HG03045 (cell line): ENCODE measurements around the gene LACTBL1.
"Not testable (repeated sequence)": the region's sequence is repeated elsewhere in the genome, so short reads cannot be mapped to it uniquely, and the experiment has no call there.

Experiments
- ATAC-seq: cut with Tn5 transposase; IDR thresholded peaks from one replicate; pipeline ENCODE4 v1.9.1; 2021; ENCODE audit warnings: mild to moderate bottlenecking, moderate library complexity; ENCODE audit not compliant: unreplicated experiment

LACTBL1 gene

DNA sequence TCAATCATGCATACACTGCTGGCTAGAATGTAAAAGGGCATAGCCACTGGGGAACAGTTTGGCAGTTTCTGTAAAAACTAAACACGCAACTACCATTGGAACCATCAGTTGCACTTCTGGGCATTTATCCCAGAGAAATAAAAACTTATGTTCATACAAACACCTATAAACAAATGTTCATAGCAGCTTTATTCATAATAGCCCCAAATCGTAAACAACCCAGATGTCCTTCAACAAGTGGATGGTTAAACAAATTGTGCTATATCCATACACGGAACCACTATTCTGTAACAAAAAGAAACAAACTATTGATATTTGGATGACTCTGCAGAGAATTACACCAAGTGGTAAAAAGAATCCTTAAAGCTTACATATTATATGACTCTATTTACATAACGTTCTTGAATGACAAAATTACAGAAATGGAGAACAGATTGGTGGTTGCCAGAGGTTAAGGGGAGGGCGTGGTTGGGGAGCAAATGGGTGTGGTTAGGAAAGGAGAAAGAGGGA lies 22.8 kb downstream of the LACTBL1 start:
- no peak for ATAC-seq

DNA sequence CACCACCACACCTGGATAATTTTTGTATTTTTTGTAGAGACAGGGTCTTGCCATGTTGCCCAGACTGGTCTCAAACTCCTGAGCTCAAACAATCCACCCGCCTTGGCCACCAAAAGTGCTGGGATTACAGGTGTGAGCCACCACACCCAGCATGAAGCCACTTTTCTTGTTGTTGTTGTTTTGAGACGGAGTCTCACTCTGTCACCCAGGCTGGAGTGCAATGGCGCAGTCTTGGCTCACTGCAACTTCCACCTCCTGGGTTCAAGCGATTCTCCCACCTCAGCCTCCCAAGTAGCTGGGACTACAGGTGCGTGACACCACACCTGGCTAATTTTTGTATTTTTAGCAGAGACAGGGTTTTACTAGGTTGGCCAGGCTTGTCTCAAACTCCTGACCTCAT lies 27.5 kb downstream of the LACTBL1 start:
- not testable (repeated sequence) for ATAC-seq

DNA sequence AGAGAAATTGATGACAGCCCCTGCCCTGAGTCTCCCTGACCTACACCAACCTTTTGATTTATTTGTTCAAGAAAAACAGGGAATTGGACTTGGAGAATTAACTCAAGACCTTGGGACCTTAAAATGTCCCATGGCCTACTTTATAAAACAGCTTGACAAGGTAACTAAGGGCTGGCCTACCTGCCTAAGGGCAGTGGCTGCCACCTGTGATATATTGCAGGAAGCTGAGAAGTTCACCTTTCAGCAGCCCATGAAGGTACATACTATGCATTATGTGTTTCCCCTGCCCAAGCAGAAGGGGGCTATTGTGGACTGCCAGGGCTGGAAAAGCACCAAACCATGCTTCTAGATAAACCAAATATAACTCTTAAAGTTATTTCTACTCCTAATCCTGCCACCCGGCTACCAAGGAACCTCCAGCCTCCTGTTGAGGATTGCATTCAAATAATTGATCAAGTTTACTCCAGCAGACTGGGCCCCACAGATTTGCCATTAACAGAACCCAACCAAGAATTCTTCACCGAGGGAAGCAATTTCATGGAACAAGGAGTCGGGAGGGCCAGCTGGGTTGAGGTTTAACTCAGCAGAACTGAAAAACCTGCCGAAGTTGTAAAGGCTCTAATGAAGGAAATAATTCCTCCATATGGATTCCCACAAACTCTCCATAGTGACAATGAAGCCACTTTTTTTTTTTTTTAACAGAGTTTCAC lies 28.2 kb downstream of the LACTBL1 start:
- no peak for ATAC-seq

DNA sequence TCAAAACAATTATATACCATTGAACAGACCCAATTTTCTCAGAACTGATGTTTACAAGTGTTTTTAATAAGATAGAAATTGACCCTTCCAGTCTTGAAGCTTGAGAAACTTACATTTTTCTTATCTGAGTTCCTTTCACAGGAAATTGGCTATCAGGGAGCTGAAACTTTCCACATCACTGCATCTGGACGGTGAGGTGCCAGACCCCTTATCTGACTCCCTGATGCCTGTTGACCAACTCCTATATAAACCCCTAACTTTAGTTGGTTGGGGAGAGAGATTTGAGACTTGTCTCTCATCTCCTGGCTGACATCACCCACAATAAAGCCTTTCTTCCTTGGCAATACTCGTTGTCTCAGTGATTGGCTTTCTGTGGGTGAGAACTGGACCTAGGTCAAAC lies 31.4 kb downstream of the LACTBL1 start:
- no peak for ATAC-seq

DNA sequence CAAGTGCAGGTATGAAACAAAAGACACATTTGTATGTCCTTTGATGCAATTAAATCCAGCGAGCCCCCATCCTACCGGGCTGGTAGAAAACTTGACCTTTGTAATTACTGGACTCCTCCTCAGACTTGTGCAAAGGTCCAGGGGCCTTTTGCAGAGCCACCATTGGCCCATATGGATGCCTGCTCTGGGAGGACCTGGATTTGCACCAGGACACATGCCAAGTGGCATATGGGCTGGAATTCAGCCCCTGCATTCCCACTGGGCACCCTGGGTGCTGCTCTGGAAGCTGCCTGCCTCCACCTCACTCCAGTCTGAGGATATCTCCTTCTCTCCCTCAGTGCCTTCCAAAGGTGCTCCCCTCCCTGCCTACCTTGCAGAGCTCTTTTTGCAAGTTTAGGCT lies 36.0 kb downstream of the LACTBL1 start:
- ATAC-seq, result no peak

DNA sequence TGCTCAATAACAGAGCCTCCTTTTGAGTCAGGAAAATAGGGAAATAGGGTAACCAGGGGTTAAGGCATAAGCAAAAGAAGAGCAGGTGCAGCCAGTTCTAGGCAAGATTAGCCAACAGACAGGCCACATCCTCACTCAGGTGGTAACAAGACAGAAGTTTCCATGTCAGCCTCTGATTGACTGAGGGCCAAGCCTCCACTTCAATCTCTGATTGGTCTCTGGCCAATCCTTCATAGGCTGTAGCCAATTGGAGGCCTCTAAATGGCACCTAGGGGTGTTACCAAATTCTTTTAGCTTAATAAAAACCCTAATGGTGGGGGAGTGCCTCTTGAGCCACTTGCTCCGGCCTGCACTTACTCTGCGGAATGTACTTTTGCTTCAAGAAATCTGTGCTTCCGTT lies 37.2 kb downstream of the LACTBL1 start:
- no peak for ATAC-seq

DNA sequence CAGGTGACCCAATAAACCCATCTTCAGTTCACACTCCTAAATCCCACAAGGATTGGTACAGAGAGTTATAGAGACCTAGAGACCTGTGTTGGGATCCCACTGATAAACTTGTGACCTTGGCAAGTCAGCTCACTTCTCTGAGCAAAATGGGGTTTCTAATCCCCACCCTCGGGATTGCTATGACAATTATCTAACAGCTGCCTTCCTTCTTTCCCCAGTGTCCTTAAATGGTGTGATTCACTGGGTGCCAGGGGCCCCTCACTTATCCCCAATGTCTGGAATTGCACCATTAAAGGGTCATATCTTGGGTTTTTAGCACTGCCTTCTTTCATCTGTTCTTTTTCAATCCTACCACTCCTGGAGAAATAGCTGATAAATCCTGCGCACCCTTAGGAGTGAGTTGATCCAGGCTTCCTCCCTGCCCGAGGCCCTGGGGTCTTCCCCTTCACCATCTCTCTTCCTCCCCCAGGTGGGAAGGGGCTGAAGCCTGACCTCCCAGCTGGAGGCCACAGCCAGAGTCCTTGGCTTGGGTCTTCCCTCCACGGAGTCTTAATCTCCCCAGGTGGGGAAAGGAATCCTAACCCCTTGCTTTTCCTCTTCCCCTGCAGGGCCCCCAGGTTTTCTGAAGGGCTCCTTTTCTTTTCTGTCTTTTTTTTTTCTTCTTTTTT lies 39.7 kb downstream of the LACTBL1 start:
- no peak for ATAC-seq

DNA sequence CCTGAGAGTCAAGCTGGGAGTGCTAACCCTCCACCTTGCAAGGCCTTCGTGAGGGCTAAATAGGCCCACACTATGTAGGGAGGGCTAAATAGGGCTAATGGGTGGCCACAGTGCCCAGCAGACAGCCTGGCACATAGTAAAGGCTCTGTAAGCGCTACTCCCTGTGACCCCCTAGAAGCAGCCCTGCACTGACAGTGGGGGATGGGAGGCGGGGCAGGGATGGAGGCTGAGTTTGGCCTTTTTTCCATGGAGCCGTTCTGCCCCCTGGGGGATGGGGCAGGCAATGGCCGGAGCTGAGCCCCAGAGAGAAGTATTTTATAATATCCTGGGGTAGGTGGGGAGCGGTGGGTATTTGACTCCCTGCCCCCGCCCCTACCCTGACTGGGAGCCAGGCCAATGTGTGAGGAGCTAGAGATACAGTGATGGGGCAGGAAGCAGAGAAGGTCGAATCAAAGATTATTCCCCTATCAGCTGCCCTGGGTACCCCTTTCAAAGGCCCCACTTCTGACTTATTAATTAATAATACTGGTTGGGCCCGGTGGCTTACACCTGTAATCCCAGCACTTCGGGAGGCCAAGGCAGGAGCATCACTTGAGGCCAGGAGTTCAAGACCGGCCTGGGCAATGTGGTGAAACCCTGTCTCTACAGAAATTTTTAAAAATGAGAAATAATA lies 42.3 kb downstream of the LACTBL1 start:
- no peak for ATAC-seq

DNA sequence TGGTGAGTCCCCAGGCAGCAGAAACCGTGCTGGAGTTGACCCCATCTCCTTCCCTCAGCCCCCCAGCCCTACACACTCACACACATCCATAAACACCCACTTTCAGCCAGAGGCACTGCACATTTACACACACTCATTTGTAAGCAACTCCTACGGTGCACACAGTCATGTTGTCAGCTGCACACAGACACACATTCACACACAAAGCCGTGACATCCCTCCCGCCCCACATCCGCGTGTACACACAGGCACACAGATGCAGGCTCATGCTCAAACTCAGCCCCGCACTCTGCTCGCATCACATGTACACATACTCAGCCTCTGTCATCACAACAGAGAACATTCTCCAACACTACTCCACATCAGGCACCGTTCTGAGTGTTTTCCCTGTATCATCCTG lies 47.6 kb downstream of the LACTBL1 start:
- ATAC-seq, result no peak

DNA sequence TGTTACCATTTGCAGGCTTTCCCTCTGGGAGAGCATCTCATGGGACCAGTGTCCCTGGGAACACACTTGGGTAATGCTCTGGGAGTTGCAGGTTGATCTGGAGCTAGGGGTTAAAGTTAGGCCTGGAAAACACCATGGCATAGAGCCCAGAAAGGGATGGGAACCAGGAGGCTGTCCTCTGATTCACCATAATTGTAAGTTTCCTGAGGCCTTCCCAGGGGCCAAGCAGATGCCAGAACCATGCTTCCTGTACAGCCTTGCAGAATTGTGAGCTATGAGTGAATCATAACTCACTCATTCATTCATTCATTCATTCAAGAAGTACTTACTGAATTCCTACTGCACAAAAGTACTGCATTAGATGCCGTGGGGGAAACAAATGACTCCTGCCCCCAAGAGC lies 50.0 kb downstream of the LACTBL1 start:
- no peak for ATAC-seq

DNA sequence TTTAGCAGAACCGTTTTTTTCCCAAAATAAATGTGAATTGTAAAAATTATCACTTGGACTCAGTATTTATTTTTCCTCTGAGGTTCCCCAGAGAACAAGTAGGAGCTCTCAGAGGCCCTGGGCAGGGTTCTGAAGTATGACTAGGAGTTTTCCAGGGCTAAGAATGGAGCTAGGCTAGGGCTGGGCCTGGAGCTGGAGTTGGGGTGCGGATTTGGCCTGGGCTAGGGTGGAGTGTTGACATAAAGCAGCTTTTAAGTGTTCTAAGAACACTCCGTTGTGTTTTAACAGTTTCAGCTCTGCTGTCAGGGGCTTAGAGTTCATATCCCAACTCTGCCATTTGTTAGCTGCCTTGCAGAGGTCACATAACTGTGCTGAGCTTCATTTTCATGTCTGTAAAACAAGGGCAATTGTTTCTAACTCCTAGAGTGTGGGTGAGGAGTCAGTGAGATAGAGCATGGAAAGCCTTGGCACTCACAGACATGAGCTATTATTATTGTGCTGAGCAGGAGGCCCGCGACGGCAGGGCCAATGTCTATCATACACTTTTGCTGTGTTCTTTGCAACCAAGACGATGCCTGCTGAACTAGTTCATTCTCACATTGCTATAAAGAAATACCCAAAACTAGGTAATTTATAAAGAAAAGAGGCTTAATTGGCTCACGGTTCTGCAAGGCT lies 51.1 kb downstream of the LACTBL1 start:
- no peak for ATAC-seq

DNA sequence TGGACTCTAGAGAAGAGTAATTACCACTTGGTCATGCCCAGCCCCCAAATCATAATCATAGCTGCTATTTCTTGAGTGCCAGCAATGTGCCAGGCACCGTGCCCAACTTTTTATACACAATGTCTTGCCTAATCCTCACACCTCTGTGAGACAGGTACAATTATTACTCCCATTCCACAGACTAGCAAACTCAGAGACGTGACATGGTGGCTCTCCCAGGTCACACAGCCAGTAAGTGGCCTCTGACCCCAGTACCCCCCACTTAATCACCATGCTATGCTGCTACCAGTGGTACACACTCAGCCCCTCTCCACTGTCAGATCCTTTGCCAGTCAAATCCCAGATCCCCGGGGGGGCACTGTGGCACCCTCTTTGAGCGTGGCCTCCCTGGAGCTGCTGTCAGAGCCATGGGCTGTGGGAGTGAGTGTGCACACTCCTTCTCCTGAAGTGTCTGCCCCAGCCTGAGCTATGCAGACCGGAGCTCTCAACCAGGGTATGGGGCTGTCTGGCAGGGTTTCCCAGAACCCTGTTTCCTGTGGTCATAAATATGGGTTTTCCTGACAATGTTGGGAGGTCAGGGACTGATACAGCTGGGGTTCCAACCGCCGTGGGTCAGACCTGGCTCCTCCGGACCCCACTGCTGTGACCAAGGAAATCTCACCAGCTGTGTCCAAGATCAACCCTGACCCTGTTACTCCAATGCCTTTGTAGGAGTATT lies 51.8 kb downstream of the LACTBL1 start:
- ATAC-seq, result no peak

DNA sequence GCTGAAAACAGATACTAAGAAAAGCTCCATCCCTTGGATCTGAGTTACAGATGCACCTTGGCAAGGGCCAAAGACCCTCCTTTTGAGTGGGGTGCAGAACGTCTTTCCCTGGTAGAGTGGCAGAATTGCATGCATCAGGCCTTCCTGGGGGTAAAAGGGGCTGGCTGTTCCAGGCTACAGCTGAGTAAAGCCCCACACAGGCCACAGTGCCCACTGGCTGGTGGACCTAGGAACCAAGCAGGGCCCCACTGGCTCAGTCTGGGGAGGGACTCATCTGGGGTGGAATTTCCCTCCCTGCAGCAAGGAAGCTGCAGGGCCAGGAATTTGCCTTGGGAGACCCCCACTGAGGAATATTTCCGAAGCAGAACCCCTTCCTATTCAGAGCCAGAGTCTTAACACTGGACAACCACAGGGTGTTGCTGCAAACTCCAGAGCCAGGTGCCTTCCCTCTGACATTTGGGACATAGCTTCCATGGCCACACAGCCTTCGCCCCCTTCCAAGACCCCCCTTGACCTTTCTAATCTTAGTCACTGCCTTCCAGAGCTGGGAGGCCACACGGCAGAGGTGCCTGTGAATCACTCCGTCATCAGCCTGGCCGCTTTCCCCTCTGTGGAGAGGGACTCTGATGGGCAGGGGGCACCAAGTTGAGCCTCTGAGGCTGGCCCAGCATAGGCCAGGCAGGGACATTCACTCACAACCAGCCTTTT lies 52.5 kb downstream of the LACTBL1 start:
- no peak for ATAC-seq

DNA sequence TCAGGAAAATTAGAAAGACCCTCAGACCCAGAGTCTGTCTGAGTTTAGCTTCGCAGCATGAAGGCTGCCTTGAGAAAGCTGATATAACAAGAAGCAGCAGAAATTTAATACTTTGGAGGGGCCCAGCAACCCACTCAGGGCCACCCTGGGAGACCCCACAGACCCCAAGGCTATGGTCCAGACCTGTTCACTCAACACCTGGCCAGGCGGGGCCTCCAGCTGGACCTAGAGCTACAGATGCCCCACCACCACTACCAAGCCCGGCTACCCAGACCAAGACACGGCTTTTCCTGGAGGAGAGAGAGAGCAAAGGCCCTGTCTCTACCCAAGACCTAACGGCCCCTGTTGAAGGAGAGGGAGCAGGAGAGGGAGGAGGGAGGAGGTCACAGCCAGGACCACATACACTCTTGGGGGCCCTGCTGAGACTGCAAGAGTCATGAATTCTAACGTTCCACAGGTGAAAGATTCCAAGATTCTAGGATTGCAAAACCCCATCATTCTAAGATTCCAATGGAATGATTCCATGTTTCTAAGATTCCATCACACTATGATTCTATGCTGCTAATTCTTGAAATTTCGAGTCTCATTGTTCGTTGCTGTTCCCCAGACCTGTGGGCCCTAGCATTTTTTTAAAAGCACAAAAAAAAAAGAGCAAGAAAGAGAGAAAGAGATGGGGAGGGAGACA lies 53.2 kb downstream of the LACTBL1 start:
- ATAC-seq, result no peak

DNA sequence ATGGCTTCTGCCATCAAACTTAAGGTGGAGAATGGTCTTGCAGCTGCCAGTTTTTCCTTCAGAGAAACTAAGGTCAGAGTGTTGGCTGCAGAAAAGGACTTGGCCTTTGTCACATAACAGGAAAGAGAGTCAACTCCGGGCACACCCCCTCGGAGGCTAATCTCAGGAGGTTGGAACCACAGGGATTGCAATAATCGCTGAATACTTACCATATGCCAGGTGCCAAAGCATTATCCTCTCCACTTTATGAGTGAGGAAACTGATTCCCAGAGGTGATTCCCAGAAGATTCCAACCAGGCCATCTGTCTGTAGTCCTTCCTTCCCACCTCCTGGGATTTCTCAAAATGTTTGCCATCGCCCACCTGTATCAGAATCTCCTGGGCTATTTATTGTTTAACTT lies 54.0 kb downstream of the LACTBL1 start:
- no peak for ATAC-seq

DNA sequence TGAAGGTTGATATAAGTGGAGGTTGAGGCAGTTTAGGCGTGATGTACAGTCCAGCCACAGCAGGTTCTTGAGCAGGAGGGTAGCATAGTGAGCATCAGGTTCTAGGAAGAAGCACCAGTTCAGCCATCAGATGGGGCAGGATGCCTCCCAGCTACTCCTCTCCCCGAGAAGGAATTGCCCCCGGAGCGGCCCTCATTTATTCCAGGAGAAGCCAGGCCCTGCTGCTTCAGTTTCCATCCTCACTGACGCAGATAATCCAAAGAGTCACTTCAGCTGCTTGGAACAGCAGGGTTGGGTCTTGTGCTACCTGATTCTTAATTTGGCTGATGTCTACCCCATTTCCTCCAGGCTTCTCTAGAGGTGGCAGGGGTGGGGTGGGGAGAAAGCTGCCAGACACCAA lies 54.7 kb downstream of the LACTBL1 start:
- no peak for ATAC-seq

DNA sequence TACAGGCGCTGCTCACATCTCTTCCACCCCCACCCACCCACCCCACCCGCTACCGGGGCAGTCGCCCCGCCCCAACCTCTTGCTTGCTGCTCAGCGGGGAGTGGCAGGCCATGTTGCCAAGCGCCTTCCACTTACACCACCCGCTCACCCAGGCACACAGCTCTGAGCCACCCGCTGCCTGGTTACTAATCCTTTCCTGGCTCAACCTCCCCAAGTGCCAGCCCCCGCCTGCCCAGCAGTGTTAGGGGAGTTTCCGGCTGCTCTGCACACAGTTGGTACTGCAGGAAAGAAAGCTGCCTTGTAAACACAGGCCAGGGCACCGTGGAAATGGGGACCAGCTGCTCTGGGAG lies 56.2 kb downstream of the LACTBL1 start:
- ATAC-seq, result no peak

DNA sequence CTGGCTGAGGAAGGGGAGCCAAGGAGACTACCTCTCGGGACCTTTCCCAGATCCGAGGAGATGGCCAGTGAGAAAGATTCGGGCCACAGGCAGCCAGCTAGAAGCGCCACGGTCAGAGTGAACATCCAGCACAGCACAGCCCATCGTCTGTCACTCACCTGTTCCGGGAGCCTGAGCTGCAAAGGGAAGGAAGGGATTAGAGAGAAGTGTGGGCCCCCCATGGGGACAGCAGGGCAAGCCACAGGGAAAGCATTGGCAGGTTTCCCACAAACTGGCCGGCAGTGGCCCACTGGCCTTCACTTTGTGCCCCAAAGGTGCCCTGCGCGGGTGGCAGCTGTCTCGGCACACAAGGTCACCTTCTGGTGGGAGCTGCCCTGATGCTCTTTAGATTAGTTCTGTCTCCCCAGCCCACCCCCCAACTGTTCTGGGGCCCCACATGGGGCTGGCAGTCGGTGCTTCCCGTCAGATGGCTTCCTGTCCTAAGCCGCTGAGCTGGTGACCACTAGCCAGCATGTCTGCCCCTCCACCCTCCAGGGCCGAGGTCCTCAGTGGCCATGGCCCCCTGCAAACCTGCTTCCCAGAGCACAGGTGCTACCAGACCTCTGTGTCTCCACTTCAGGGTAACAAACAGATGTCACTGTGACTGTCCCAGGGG lies 56.7 kb downstream of the LACTBL1 start:
- no peak for ATAC-seq

DNA sequence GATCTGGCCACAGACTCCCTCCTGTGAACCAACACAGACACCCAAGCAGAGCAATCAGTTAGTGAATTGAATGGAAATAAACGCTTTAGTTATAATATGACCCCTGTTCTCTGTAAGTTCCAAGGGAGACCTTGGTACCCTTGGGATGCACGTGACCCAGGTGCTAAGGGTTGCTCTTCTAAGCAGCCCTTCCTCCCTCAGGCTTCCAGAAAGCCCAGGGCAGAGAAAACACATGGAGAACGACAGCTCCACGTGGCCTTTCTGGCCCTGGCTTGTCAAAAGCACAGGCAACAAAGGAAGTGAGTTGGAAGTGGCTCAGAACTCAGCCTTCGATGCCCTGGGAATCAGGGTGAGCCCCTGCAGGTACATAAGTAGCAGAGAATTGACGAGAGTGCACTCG lies 57.4 kb downstream of the LACTBL1 start:
- no peak for ATAC-seq
